SK-N-SH (cell line): Measurements from ENCODE around the gene LIPM. TPM values are rescaled to one million over a fixed set of nuclear protein-coding genes. Genes with fewer than 3 reads are reported as not detected.

Experiments
- CTCF ChIA-PET: fragments of 300-600, 350-600 bp; formaldehyde crosslinking; extraction: SDS; loops from one replicate; lab custom pipeline; 2021; lab: Yijun Ruan, JAX
- POLR2A ChIA-PET: fragments of 350-600 bp; sonication (Branson Sonifier 250); formaldehyde crosslinking; extraction: SDS; loops from one replicate; lab custom pipeline; 2020; ENCODE audit warnings: antibody characterized with exemption, inconsistent platforms; lab: Yijun Ruan, JAX
- DNase-seq: peaks from one replicate; pipeline ENCODE4 v3.0.0; 2012
- H2AFZ ChIP-seq: fragments of 200-600 bp; sonication (generic); 2 replicates; pipeline ENCODE4 v1.8.1; 2016; ENCODE audit warnings: antibody characterized with exemption, mild to moderate bottlenecking, low read depth
- H3F3A ChIP-seq: fragments of 200-600 bp; sonication (generic); replicated peaks from 2 replicates; pipeline ENCODE3; 2016; ENCODE audit warnings: antibody characterized with exemption, mild to moderate bottlenecking; ENCODE audit not compliant: insufficient read depth
- H3K27ac ChIP-seq, 2 experiments: fragments of 200-500 bp in 1 of 2; fragments of 200-600 bp in 1 of 2; sonication (Bioruptor generic) in 1 of 2; sonication (generic), shearing (Covaris generic) in 1 of 2; 2 replicates each; pipeline versions ENCODE4 v1.5.1 to v1.6.1; 2014 to 2016; ENCODE audit warnings: low read depth in 2 of 2, inconsistent platforms in 1 of 2, low read length in 1 of 2, mild to moderate bottlenecking in 1 of 2, mixed read lengths in 1 of 2
- H3K27me3 ChIP-seq: fragments of 200-600 bp; sonication (generic), shearing (Covaris generic); 2 replicates; pipeline ENCODE4 v1.6.1; 2016; ENCODE audit warnings: mixed run types; ENCODE audit not compliant: insufficient read depth
- H3K36me3 ChIP-seq, 2 experiments: fragments of 200-500 bp in 1 of 2; fragments of 200-600 bp in 1 of 2; sonication (Bioruptor generic) in 1 of 2; sonication (generic) in 1 of 2; replicated peaks in 1 of 2; 2 replicates each; pipeline versions ENCODE3 to v1.5.1; 2014 to 2016; ENCODE audit warnings: low read length in 1 of 2, mild to moderate bottlenecking in 1 of 2; ENCODE audit not compliant: insufficient read depth in 2 of 2, control insufficient read depth in 1 of 2
- H3K4me1 ChIP-seq, 2 experiments: fragments of 200-500 bp in 1 of 2; fragments of 200-600 bp in 1 of 2; sonication (Bioruptor generic) in 1 of 2; sonication (generic), shearing (Covaris generic) in 1 of 2; 2 replicates each; pipeline versions ENCODE4 v1.5.1 to v1.6.1; 2014 to 2016; ENCODE audit warnings: low read depth in 1 of 2, low read length in 1 of 2, mixed run types in 1 of 2; ENCODE audit not compliant: insufficient read depth in 2 of 2, control insufficient read depth in 1 of 2
- H3K4me2 ChIP-seq: fragments of 200-600 bp; sonication (generic), shearing (Covaris generic); 2 replicates; pipeline ENCODE4 v1.6.1; 2017; ENCODE audit warnings: mixed run types
- H3K4me3 ChIP-seq, 2 experiments: fragments of 200-500 bp in 1 of 2; fragments of 200-600 bp in 1 of 2; sonication (Bioruptor generic) in 1 of 2; sonication (generic), shearing (Covaris generic) in 1 of 2; 2 replicates each; pipeline versions ENCODE4 v1.5.1 to v1.8.1; 2014 to 2016; ENCODE audit warnings: low read depth in 2 of 2, inconsistent platforms in 1 of 2, low read length in 1 of 2, mild to moderate bottlenecking in 1 of 2, mixed read lengths in 1 of 2, moderate library complexity in 1 of 2
- H3K79me2 ChIP-seq: fragments of 200-600 bp; sonication (generic); 2 replicates; pipeline ENCODE4 v1.8.1; 2017; ENCODE audit warnings: mild to moderate bottlenecking; ENCODE audit not compliant: insufficient read depth
- H3K9ac ChIP-seq: fragments of 200-600 bp; sonication (generic); 2 replicates; pipeline ENCODE4 v1.6.1; 2017; ENCODE audit warnings: mixed run types
- H3K9me2 ChIP-seq: fragments of 200-600 bp; sonication (generic); 2 replicates; pipeline ENCODE4 v1.6.1; 2017; ENCODE audit warnings: mixed run types
- H3K9me3 ChIP-seq: fragments of 200-600 bp; sonication (generic); 2 replicates; pipeline ENCODE4 v1.6.1; 2017; ENCODE audit warnings: mixed run types, mild to moderate bottlenecking, moderate library complexity
- H4K20me1 ChIP-seq: fragments of 200-600 bp; sonication (generic); 2 replicates; pipeline ENCODE4 v1.6.1; 2017; ENCODE audit warnings: mild to moderate bottlenecking, mixed run types; ENCODE audit not compliant: insufficient read depth
- CTCF ChIP-seq: fragments of 200-600 bp; sonication (generic); IDR thresholded peaks from 2 replicates; pipeline ENCODE4 v1.6.1; 2017; ENCODE audit warnings: antibody characterized with exemption, mild to moderate bottlenecking, moderate library complexity
- MAX ChIP-seq: IDR thresholded peaks from 2 replicates; pipeline ENCODE4 v1.4.0; 2012; ENCODE audit warnings: low read depth
- PBX3 ChIP-seq: IDR thresholded peaks from 2 replicates; pipeline ENCODE4; 2012
- RAD21 ChIP-seq: IDR thresholded peaks from 2 replicates; pipeline ENCODE4 v1.6.1; 2012; ENCODE audit warnings: mild to moderate bottlenecking, low read length
- SIN3A ChIP-seq: IDR thresholded peaks from 2 replicates; pipeline ENCODE4 v1.6.1; 2012; ENCODE audit warnings: low read depth, mild to moderate bottlenecking, low read length, moderate library complexity, borderline replicate concordance
- SMC3 ChIP-seq: IDR thresholded peaks from 2 replicates; pipeline ENCODE4 v1.6.1; 2012; ENCODE audit warnings: low read depth, low read length, improper control_type of control experiment
- TCF12 ChIP-seq: IDR thresholded peaks from 2 replicates; pipeline ENCODE4 v1.4.0; 2012
- ZBTB33 ChIP-seq: IDR thresholded peaks from 2 replicates; pipeline ENCODE4 v1.4.0; 2012; ENCODE audit warnings: low read depth, borderline replicate concordance
- WGBS: methylation state at CpG from one replicate; pipeline ENCODE4 v1.1.6; 2017; ENCODE audit warnings: low lambda C conversion rate; 5-methylcytosine and 5-hydroxymethylcytosine counted together
- polyA plus RNA-seq, 3 experiments: library from polyadenylated mRNA; depleted of rRNA; stranded (reverse); fragments of >200 nt; gene quantifications; 2 replicates each; pipeline ENCODE4 v1.2.3, GENCODE V29; 2012

LIPM gene
- polyA plus RNA-seq, 1 of the 3 experiments (the other 2 are of a cell fraction), result not detected

- no peaks in the 10 kb centered on the region for H3K36me3 ChIP-seq
- no peaks in the 10 kb centered on the region for H3K79me2 ChIP-seq
- DNase-seq, result peak; percentile 36
- H3K27ac ChIP-seq, result no peak overlapping the region
- H3F3A ChIP-seq, result peaks cover 3% of the 10 kb centered on the region
- H3K27me3 ChIP-seq, result no peaks in the 10 kb centered on the region
- no peaks in the 10 kb centered on the region for H4K20me1 ChIP-seq
- TF ChIP-seq RAD21 (peak; percentile 76), CTCF (peak; percentile 92), PBX3 (no peak), MAX (0 out of 2 replicates have a peak, but pooled peaks have one; percentile 29), SMC3 (peak; percentile 79)
- H3K4me3 ChIP-seq, result no peak overlapping the region; a peak in 1 of 4 replicates
- ChIA-PET CTCF (interaction anchor here (0.6 to 6.9 kb wide), 28 partner anchors 11 to 1112 kb away, joined by 3 to 50 read pairs (median 4); no protein-coding TSS in a partner anchor), POLR2A (no interaction called here)
- H3K9ac ChIP-seq, result no peak overlapping the region
- no peak overlapping the region for H2AFZ ChIP-seq
- peaks cover 0 to 1% of the 10 kb centered on the region in 2 experiments; a peak in 1 of 4 replicates for H3K4me1 ChIP-seq
- H3K4me2 ChIP-seq, result no peak overlapping the region
- WGBS, result 32% methylated on average over 5 of the region's 5 CpGs
- H3K9me3 ChIP-seq, result no peaks in the 10 kb centered on the region
- no peaks in the 10 kb centered on the region for H3K9me2 ChIP-seq
Observed at GRCh38 chr10:88810196-88810961, 7.8 kb downstream of the LIPM start.

- H3K4me1 ChIP-seq, result peaks cover 0 to 2% of the 10 kb centered on the region in 2 experiments; a peak in 1 of 4 replicates
- H2AFZ ChIP-seq, result no peak overlapping the region
- H3K4me2 ChIP-seq, result no peak overlapping the region
- CTCF ChIA-PET, result interaction anchor here (1.5 to 6.9 kb wide), 4 partner anchors 22 to 247 kb away, joined by 4 to 50 read pairs (median 6); no protein-coding TSS in a partner anchor
- H3K27ac ChIP-seq, result no peak overlapping the region
- H3K79me2 ChIP-seq, result no peaks in the 10 kb centered on the region
- no peaks in the 10 kb centered on the region for H4K20me1 ChIP-seq
- H3K36me3 ChIP-seq, result no peaks in the 10 kb centered on the region
- H3K27me3 ChIP-seq, result no peaks in the 10 kb centered on the region
- no peak for DNase-seq
- 91% methylated on average over 6 of the region's 6 CpGs for WGBS
- H3F3A ChIP-seq, result no peaks in the 10 kb centered on the region
- POLR2A ChIA-PET, result no interaction called here
- no peaks in the 10 kb centered on the region for H3K9me3 ChIP-seq
- TF ChIP-seq TCF12 (no peak), SIN3A (no peak), ZBTB33 (no peak)
- no peak overlapping the region for H3K9ac ChIP-seq
- no peak overlapping the region for H3K4me3 ChIP-seq
- no peaks in the 10 kb centered on the region for H3K9me2 ChIP-seq
Observed at GRCh38 chr10:88813200-88813599, 10.7 kb downstream of the LIPM start.
